SU-DHL-6 (cell line): Measurements from ENCODE around the gene FCHSD2.

Experiments used
- CTCF ChIP-seq: fragments of 200-600 bp; sonication (generic); IDR thresholded peaks from one replicate; pipeline ENCODE4 v1.5.1; 2017; ENCODE audit warnings: antibody characterized with exemption, mild to moderate bottlenecking, low read length, moderate library complexity; ENCODE audit not compliant: insufficient read depth, poor library complexity, severe bottlenecking
- EZH2phosphoT487 ChIP-seq: fragments of 200-600 bp; sonication (generic), shearing (Covaris generic); conservative IDR thresholded peaks from 2 replicates; pipeline ENCODE4 v1.6.1; 2018; ENCODE audit warnings: mild to moderate bottlenecking, antibody characterized with exemption, low read length, moderate library complexity, mixed read lengths

DNA sequence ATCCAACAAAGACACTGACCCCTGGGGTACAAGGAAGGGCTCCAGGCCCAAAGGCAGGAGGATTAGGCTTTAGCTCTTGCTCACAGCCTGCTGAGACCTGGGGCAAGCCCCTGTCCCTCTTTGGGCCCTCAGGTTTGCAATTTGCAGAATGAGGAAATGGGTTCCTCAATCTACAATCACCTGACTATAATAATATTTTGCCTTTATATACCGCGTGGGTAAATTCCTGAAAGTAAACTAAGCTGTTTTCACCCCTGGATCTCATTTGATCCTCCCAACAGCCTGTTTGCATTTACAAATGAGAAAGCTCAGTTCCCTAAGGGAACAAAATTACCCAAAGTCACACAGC, 349.1 kb downstream of the FCHSD2 start:
- no peak for TF ChIP-seq CTCF
- no peak for TF ChIP-seq EZH2phosphoT487
